GM12878 (cell line): ENCODE results near the gene USF1.

Experiments used
- CEBPB ChIP-seq, 2 experiments: fragments of 150-350 bp in 1 of 2; IDR thresholded peaks; 2 replicates each; pipeline ENCODE4 v1.6.1; 2012 to 2014; ENCODE audit warnings: low read depth in 2 of 2, low read length in 2 of 2, borderline replicate concordance in 1 of 2, inconsistent platforms in 1 of 2
- POLR2AphosphoS5 ChIP-seq: IDR thresholded peaks from 2 replicates; pipeline ENCODE4 v1.6.1; 2011; ENCODE audit warnings: mild to moderate bottlenecking, low read length, inconsistent platforms
- TF ChIP-seq, protein P1 (sequence below): IDR thresholded peaks from 2 replicates; pipeline ENCODE4 v1.6.1; 2012; ENCODE audit warnings: low read depth, low read length, improper control_type of control experiment
- TF ChIP-seq, protein P2 (sequence below): fragments of 450-650 bp; IDR thresholded peaks from 2 replicates; pipeline ENCODE4 v1.6.1; 2017; ENCODE audit warnings: mild to moderate bottlenecking, moderate library complexity

DNA sequence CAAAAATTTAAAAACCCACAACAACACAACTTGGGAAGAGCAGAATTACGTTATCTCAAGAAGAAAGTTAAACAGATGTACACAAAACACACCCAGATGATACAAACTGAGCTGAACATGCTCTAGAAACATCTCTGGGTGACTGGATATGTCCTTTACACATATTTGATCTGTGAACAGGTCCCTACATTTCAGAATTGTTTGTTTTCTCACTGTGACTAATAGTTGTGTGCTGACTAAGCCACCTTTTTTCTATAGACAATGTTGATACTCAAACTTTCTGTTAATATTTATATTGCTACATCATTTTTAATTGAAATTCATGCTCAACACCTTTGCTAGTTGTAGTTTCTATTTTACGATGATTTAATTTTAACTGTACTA, 23.8 kb downstream of the USF1 start:
- TF ChIP-seq, protein P1, sequence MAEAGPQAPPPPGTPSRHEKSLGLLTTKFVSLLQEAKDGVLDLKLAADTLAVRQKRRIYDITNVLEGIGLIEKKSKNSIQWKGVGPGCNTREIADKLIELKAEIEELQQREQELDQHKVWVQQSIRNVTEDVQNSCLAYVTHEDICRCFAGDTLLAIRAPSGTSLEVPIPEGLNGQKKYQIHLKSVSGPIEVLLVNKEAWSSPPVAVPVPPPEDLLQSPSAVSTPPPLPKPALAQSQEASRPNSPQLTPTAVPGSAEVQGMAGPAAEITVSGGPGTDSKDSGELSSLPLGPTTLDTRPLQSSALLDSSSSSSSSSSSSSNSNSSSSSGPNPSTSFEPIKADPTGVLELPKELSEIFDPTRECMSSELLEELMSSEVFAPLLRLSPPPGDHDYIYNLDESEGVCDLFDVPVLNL = no peak
- TF ChIP-seq, protein P2, sequence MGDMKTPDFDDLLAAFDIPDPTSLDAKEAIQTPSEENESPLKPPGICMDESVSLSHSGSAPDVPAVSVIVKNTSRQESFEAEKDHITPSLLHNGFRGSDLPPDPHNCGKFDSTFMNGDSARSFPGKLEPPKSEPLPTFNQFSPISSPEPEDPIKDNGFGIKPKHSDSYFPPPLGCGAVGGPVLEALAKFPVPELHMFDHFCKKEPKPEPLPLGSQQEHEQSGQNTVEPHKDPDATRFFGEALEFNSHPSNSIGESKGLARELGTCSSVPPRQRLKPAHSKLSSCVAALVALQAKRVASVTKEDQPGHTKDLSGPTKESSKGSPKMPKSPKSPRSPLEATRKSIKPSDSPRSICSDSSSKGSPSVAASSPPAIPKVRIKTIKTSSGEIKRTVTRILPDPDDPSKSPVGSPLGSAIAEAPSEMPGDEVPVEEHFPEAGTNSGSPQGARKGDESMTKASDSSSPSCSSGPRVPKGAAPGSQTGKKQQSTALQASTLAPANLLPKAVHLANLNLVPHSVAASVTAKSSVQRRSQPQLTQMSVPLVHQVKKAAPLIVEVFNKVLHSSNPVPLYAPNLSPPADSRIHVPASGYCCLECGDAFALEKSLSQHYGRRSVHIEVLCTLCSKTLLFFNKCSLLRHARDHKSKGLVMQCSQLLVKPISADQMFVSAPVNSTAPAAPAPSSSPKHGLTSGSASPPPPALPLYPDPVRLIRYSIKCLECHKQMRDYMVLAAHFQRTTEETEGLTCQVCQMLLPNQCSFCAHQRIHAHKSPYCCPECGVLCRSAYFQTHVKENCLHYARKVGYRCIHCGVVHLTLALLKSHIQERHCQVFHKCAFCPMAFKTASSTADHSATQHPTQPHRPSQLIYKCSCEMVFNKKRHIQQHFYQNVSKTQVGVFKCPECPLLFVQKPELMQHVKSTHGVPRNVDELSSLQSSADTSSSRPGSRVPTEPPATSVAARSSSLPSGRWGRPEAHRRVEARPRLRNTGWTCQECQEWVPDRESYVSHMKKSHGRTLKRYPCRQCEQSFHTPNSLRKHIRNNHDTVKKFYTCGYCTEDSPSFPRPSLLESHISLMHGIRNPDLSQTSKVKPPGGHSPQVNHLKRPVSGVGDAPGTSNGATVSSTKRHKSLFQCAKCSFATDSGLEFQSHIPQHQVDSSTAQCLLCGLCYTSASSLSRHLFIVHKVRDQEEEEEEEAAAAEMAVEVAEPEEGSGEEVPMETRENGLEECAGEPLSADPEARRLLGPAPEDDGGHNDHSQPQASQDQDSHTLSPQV = no peak
- TF ChIP-seq POLR2AphosphoS5 (no peak), CEBPB (IDR thresholded peaks at IDR 0.05; ENCODE audit: borderline replicate concordance in 1 of 2, low read depth in 2 of 2, low read length in 2 of 2) (no peak)
